Duodenal mucosa (tissue), 2 donors: ENCODE data around the gene BBC3.

ENCODE experiments used
- H3K27ac ChIP-seq: one replicate; pipeline ENCODE4 v1.7.0; 2013; ENCODE audit warnings: low read depth, low read length
- H3K27me3 ChIP-seq, 2 donors: one replicate each; pipeline ENCODE4 v1.7.0; 2013; ENCODE audit warnings: low read length in 2 of 2, control low read depth in 1 of 2; ENCODE audit not compliant: insufficient read depth in 2 of 2, control insufficient read depth in 1 of 2
- H3K36me3 ChIP-seq, 2 donors: one replicate each; pipeline ENCODE4 v1.7.0; 2013; ENCODE audit warnings: low read length in 2 of 2, control low read depth in 1 of 2; ENCODE audit not compliant: insufficient read depth in 2 of 2, control insufficient read depth in 1 of 2
- H3K4me1 ChIP-seq, 2 donors: one replicate each; pipeline ENCODE4 v1.7.0; 2013; ENCODE audit warnings: low read length in 2 of 2, control low read depth in 1 of 2; ENCODE audit not compliant: insufficient read depth in 2 of 2, control insufficient read depth in 1 of 2
- H3K4me3 ChIP-seq, 2 donors: one replicate each; pipeline ENCODE4 v1.7.0; 2013; ENCODE audit warnings: low read length in 2 of 2, low read depth in 1 of 2
- H3K9ac ChIP-seq, 2 donors: one replicate each; pipeline ENCODE4 v1.7.0; 2013; ENCODE audit warnings: low read length in 2 of 2, low read depth in 1 of 2
- H3K9me3 ChIP-seq, 2 donors: one replicate each; pipeline ENCODE4 v1.7.0; 2013; ENCODE audit warnings: low read length in 2 of 2, control low read depth in 1 of 2; ENCODE audit not compliant: control insufficient read depth in 1 of 2

Gene BBC3

DNA sequence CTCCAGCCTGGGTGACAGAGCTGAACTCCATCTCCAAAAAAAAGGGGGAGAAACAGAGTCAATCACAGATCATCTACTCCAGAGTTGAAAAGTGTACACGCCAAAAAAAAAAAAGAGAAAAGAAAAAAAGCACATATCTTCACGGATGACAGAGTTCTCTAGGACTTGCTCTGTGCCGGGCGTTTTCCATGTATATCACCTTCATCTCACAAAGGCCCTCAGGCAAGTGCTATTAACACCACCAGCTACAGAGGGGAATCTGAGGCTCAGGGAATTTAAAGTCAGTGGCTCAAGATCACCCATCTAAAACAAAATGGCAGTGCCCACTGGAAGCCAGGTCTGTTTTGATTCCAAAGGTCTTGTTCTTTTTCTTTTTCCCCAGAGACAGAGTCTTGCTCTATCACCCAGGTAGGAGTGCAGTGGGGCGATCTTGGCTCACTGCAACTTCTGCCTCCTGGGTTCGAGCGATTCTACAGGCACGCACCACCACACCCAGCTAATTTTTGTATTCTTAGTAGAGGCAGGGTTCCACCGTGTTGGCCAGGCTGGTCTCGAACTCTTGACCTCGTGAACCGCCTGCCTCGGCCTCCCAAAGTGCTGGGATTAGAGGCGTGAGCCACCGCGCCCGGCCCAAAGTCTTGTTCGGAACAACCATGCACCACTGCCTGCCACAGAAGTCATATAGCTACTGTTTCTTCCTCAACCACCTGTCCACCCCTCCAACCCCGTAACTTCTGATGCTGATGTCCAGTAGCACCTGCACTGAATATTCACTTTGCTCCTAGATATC, 58.1 kb downstream of the BBC3 start:
- H3K9me3 ChIP-seq: no peaks in the 10 kb centered on the region
- H3K9ac ChIP-seq: no peak overlapping the region
- no peak overlapping the region for H3K4me3 ChIP-seq
- no peaks in the 10 kb centered on the region for H3K27me3 ChIP-seq
- no peak overlapping the region for H3K27ac ChIP-seq
- peaks cover 6 to 44% of the 10 kb centered on the region in 2 donors for H3K36me3 ChIP-seq
- no peaks in the 10 kb centered on the region for H3K4me1 ChIP-seq
